OCI-LY3 (cell line): ENCODE measurements around the gene IGFN1.

Experiments
- H2AFZ ChIP-seq: fragments of 200-600, 300-600 bp; shearing (Covaris generic); 2 replicates; pipeline ENCODE4 v1.6.0; 2014; ENCODE audit warnings: antibody characterized with exemption, low read depth, low read length
- H3K27ac ChIP-seq: fragments of 200-600, 300-600 bp; sonication (generic); 2 replicates; pipeline ENCODE4 v1.5.1; 2014; ENCODE audit warnings: mild to moderate bottlenecking, low read length, moderate library complexity, mixed read lengths
- H3K27me3 ChIP-seq: fragments of 200-600, 300-600 bp; sonication (generic); 2 replicates; pipeline ENCODE4 v1.6.1; 2014; ENCODE audit warnings: low read depth, low read length, mixed read lengths
- H3K36me3 ChIP-seq: fragments of 200-600, 300-600 bp; sonication (generic); replicated peaks from 2 replicates; pipeline ENCODE3; 2014; ENCODE audit warnings: low read depth, low read length, mixed read lengths
- H3K4me1 ChIP-seq: fragments of 300-600, 200-600 bp; sonication (generic); 2 replicates; pipeline ENCODE4 v1.6.1; 2014; ENCODE audit warnings: low read length, mixed read lengths
- H3K4me2 ChIP-seq: fragments of 200-600, 300-600 bp; sonication (generic); 2 replicates; pipeline ENCODE4 v1.6.1; 2014; ENCODE audit warnings: low read length, mixed read lengths
- H3K4me3 ChIP-seq: fragments of 300-600, 200-600 bp; sonication (generic); 2 replicates; pipeline ENCODE4 v1.5.1; 2014; ENCODE audit warnings: antibody characterized with exemption, mild to moderate bottlenecking, low read length, moderate library complexity
- H3K79me2 ChIP-seq: fragments of 300-600, 200-600 bp; shearing (Covaris generic); 2 replicates; pipeline ENCODE4 v1.6.1; 2014; ENCODE audit warnings: mild to moderate bottlenecking, low read length, mixed read lengths
- H3K9ac ChIP-seq: fragments of 300-600, 200-600 bp; shearing (Covaris generic); 2 replicates; pipeline ENCODE4 v1.6.0; 2014; ENCODE audit warnings: mild to moderate bottlenecking, low read length, moderate library complexity
- H3K9me3 ChIP-seq: fragments of 200-600, 300-600 bp; shearing (Covaris generic); 2 replicates; pipeline ENCODE4 v1.6.1; 2014; ENCODE audit warnings: low read length, mixed read lengths; ENCODE audit not compliant: insufficient read depth
- H4K20me1 ChIP-seq: fragments of 200-600, 300-600 bp; sonication (generic); 2 replicates; pipeline ENCODE4 v1.6.1; 2016; ENCODE audit warnings: low read length, mixed read lengths; ENCODE audit not compliant: insufficient read depth
- CTCF ChIP-seq: fragments of 200-600, 300-600 bp; sonication (generic); IDR thresholded peaks from 2 replicates; pipeline ENCODE4 v1.5.1; 2014; ENCODE audit warnings: antibody characterized with exemption, low read length, low read depth
- EZH2phosphoT487 ChIP-seq: fragments of 200-600 bp; shearing (Covaris generic); IDR thresholded peaks from 2 replicates; pipeline ENCODE4 v1.6.1; 2018; ENCODE audit warnings: antibody characterized with exemption, mixed run types, low read depth

The IGFN1 gene

GRCh38 chr1:201268604-201269151, 78.1 kb downstream of the IGFN1 start:
- no peaks in the 10 kb centered on the region for H3K4me1 ChIP-seq
- H3K9me3 ChIP-seq = no peaks in the 10 kb centered on the region
- H3K79me2 ChIP-seq = no peaks in the 10 kb centered on the region
- no peak overlapping the region for H3K4me2 ChIP-seq
- no peaks in the 10 kb centered on the region for H3K36me3 ChIP-seq
- TF ChIP-seq CTCF (no peak), EZH2phosphoT487 (no peak)
- H3K27me3 ChIP-seq = peaks cover 74% of the 10 kb centered on the region
- no peaks in the 10 kb centered on the region for H4K20me1 ChIP-seq
- H3K9ac ChIP-seq = no peak overlapping the region
- no peak overlapping the region for H3K4me3 ChIP-seq
- H3K27ac ChIP-seq = no peak overlapping the region
- no peak overlapping the region for H2AFZ ChIP-seq

- Histone ChIP-seq H3K27ac (no peak overlapping the region), H3K9ac (no peak overlapping the region), H3K4me3 (no peak overlapping the region), H4K20me1 (no peaks in the 10 kb centered on the region), H3K9me3 (no peaks in the 10 kb centered on the region), H3K4me2 (no peak overlapping the region), H3K79me2 (no peaks in the 10 kb centered on the region), H3K36me3 (no peaks in the 10 kb centered on the region), H3K4me1 (no peaks in the 10 kb centered on the region), H2AFZ (no peak overlapping the region), H3K27me3 (peaks cover 74% of the 10 kb centered on the region)
- TF ChIP-seq CTCF (no peak), EZH2phosphoT487 (no peak)
Observed at GRCh38 chr1:201269281-201269680, 78.7 kb downstream of the IGFN1 start.

- no peaks in the 10 kb centered on the region for H3K36me3 ChIP-seq
- H2AFZ ChIP-seq = no peak overlapping the region
- TF ChIP-seq CTCF (no peak), EZH2phosphoT487 (no peak)
- H3K9me3 ChIP-seq = no peaks in the 10 kb centered on the region
- peaks cover 67% of the 10 kb centered on the region for H3K27me3 ChIP-seq
- H3K9ac ChIP-seq = no peak overlapping the region
- H4K20me1 ChIP-seq = no peaks in the 10 kb centered on the region
- no peaks in the 10 kb centered on the region for H3K79me2 ChIP-seq
- H3K27ac ChIP-seq = no peak overlapping the region
- no peak overlapping the region for H3K4me2 ChIP-seq
- no peak overlapping the region for H3K4me3 ChIP-seq
- H3K4me1 ChIP-seq = no peaks in the 10 kb centered on the region
Observed at GRCh38 chr1:201269900-201270410, 79.3 kb downstream of the IGFN1 start.

- H2AFZ ChIP-seq = no peak overlapping the region
- H3K27ac ChIP-seq = no peak overlapping the region
- H3K9me3 ChIP-seq = no peaks in the 10 kb centered on the region
- no peak overlapping the region for H3K4me3 ChIP-seq
- no peak overlapping the region for H3K4me2 ChIP-seq
- H3K36me3 ChIP-seq = no peaks in the 10 kb centered on the region
- no peak overlapping the region for H3K9ac ChIP-seq
- TF ChIP-seq EZH2phosphoT487 (no peak), CTCF (no peak)
- H3K27me3 ChIP-seq = peaks cover 58% of the 10 kb centered on the region
- H3K79me2 ChIP-seq = no peaks in the 10 kb centered on the region
- no peaks in the 10 kb centered on the region for H4K20me1 ChIP-seq
- H3K4me1 ChIP-seq = no peaks in the 10 kb centered on the region
Observed at GRCh38 chr1:201270616-201271390, 80.2 kb downstream of the IGFN1 start.
